GM12878 (cell line): Measurements from ENCODE around the gene PVALEF. TPM values are rescaled to one million over a fixed set of nuclear protein-coding genes. Genes with fewer than 3 reads are reported as not detected.

Experiments
- ATAC-seq: fragments of 200-7000 bp; cut with Tn5 transposase; 3 replicates; pipeline ENCODE4 v1.9.1; 2020; ENCODE audit warnings: mild to moderate bottlenecking, moderate library complexity
- BruUV-seq: library from RNA; stranded (reverse); fragments of 400-500 nt; replicated peaks from 2 replicates; lab custom pipeline; 2021; lab: Mats Ljungman, UMichigan
- CTCF ChIA-PET: fragments of 300-600 bp; sonication (Branson Sonifier 250); formaldehyde crosslinking; extraction: SDS; loops from one replicate; lab custom pipeline; 2021; ENCODE audit warnings: inconsistent platforms; lab: Yijun Ruan, JAX
- POLR2A ChIA-PET: fragments of 350-600 bp; formaldehyde crosslinking; extraction: SDS; loops from one replicate; lab custom pipeline; 2021; ENCODE audit warnings: inconsistent platforms; lab: Charles Lee
- RAD21 ChIA-PET: fragments of 300-600 bp; sonication (Branson Sonifier 250); formaldehyde crosslinking; loops from one replicate; lab custom pipeline; 2023; ENCODE audit warnings: antibody characterized with exemption; ENCODE audit not compliant: unreplicated experiment; lab: Charles Lee
- SMC1A ChIA-PET: fragments of 300-600 bp; sonication (Branson Sonifier 250); formaldehyde crosslinking; loops from one replicate; lab custom pipeline; 2023; ENCODE audit not compliant: unreplicated experiment, uncharacterized antibody; lab: Charles Lee
- DNase-seq: peaks from one replicate; pipeline ENCODE4 v3.0.0-alpha.2; 2011; ENCODE audit warnings: low read depth, low spot score
- FAIRE-seq: peaks from 3 replicates; lab custom pipeline; 2011; peaks lifted over from hg19 to GRCh38; lab: Jason Lieb, UNC
- H2AFZ ChIP-seq: 2 replicates; pipeline ENCODE4 v1.6.0; 2011; ENCODE audit warnings: low read depth, low read length, control low read depth; ENCODE audit not compliant: control insufficient read depth
- H3K27ac ChIP-seq: 2 replicates; pipeline ENCODE4 v1.5.1; 2011; ENCODE audit warnings: control low read depth; ENCODE audit not compliant: control insufficient read depth, insufficient read depth
- H3K27me3 ChIP-seq, 2 experiments: replicated peaks in 1 of 2; 2 replicates each; pipeline versions ENCODE4 v1.6.0 to v1.6.1; 2011; ENCODE audit warnings: low read length in 1 of 2; ENCODE audit not compliant: control insufficient read depth in 2 of 2, insufficient read depth in 2 of 2
- H3K36me3 ChIP-seq, 2 experiments: 2 replicates each; pipeline ENCODE4 v1.5.1; 2011; ENCODE audit warnings: low read length in 1 of 2; ENCODE audit not compliant: control insufficient read depth in 2 of 2, insufficient read depth in 2 of 2
- H3K4me1 ChIP-seq: 2 replicates; pipeline ENCODE4 v1.6.1; 2011; ENCODE audit warnings: mild to moderate bottlenecking, low read length, moderate library complexity, mixed read lengths; ENCODE audit not compliant: control insufficient read depth, insufficient read depth
- H3K4me2 ChIP-seq: 2 replicates; pipeline ENCODE4 v1.6.0; 2011; ENCODE audit warnings: control low read depth; ENCODE audit not compliant: control insufficient read depth, insufficient read depth
- H3K4me3 ChIP-seq: fragments of 200-600 bp; sonication (generic); 2 replicates; pipeline ENCODE4 v1.5.1; 2016
- H3K79me2 ChIP-seq: 2 replicates; pipeline ENCODE4 v1.6.0; 2011; ENCODE audit warnings: low read length; ENCODE audit not compliant: control insufficient read depth, insufficient read depth
- H3K9ac ChIP-seq: 2 replicates; pipeline ENCODE4 v1.8.0; 2011; ENCODE audit warnings: low read length, control low read depth, mixed read lengths; ENCODE audit not compliant: control insufficient read depth, insufficient read depth
- H3K9me3 ChIP-seq: replicated peaks from 3 replicates; pipeline ENCODE4 v1.5.1; 2011; ENCODE audit warnings: mild to moderate bottlenecking, low read length; ENCODE audit not compliant: control insufficient read depth, insufficient read depth
- H4K20me1 ChIP-seq: 2 replicates; pipeline ENCODE4 v1.6.0; 2011; ENCODE audit not compliant: control insufficient read depth, insufficient read depth
- BCL3 ChIP-seq: IDR thresholded peaks from 2 replicates; pipeline ENCODE4 v1.6.1; 2011; ENCODE audit warnings: borderline replicate concordance, low read depth, mild to moderate bottlenecking, moderate library complexity, low read length; ENCODE audit not compliant: insufficient read depth, poor library complexity, severe bottlenecking
- CBX3 ChIP-seq: fragments of 200-600 bp; sonication (generic); IDR thresholded peaks from 2 replicates; pipeline ENCODE4 v1.6.1; 2016; ENCODE audit warnings: low read depth, borderline replicate concordance
- TCF3 ChIP-seq: IDR thresholded peaks from 2 replicates; pipeline ENCODE4 v1.6.1; 2012; ENCODE audit warnings: low read depth, mild to moderate bottlenecking, low read length, borderline replicate concordance; ENCODE audit not compliant: insufficient read depth
- ZBED1 ChIP-seq: IDR thresholded peaks from 2 replicates; pipeline ENCODE4 v1.6.1; 2016; ENCODE audit warnings: borderline replicate concordance
- WGBS: methylation state at CpG from one replicate; pipeline ENCODE4 v1.1.6; 2016; ENCODE audit warnings: low lambda C conversion rate; ENCODE audit not compliant: insufficient replicate concordance, insufficient coverage; ENCODE audit errors: missing lambda C conversion rate; 5-methylcytosine and 5-hydroxymethylcytosine counted together
- in situ Hi-C: fragments of 300-500 bp; cut with MboI; formaldehyde crosslinking; loops from 9 replicates; pipeline ENCODE4 v1.14.3; 2018; ENCODE audit warnings: mixed read lengths
- intact Hi-C: fragments of 100-400 bp; cut with micrococcal nuclease; formaldehyde crosslinking; loops from one replicate; pipeline ENCODE4 v1.14.2; 2022; ENCODE audit not compliant: unreplicated experiment
- polyA plus RNA-seq, 11 experiments: library from polyadenylated mRNA; depleted of rRNA in 4 of 11; unstranded in 6 of 11; stranded (reverse) in 5 of 11; fragments of >200 nt; fragmentation: Nextera tagmentation in 4 of 11; fragmentation: Illumina TruSeq in 1 of 11; extraction: Ambion mirVana in 4 of 11; extraction: Trizol in 1 of 11; gene quantifications; 1 replicate in 1 of 11; 2 replicates in 10 of 11; pipeline versions ENCODE4 v1.2.1 to v1.2.3, GENCODE V29; 2011 to 2016; ENCODE audit warnings: inconsistent platforms in 2 of 11, missing spikeins in 2 of 11, low read depth in 1 of 11
- total RNA-seq, 4 experiments: library from RNA; depleted of rRNA in 3 of 4; stranded (reverse); fragments of >200 nt in 3 of 4; fragmentation: Illumina TruSeq in 1 of 4; extraction: Trizol in 1 of 4; gene quantifications; 2 replicates each; pipeline versions ENCODE4 v1.2.1 to v1.2.3, GENCODE V29; 2013 to 2021

Gene PVALEF
- total and polyA plus RNA-seq, 10 of the 15 experiments (the other 5 are each of a cell fraction or from before 2014, with no cell fraction given): not detected

- no peak for ATAC-seq
- Histone ChIP-seq H3K4me2 (no peak overlapping the region), H3K36me3 (no peaks in the 10 kb centered on the region), H3K4me3 (no peak overlapping the region), H3K9me3 (no peaks in the 10 kb centered on the region), H3K4me1 (no peaks in the 10 kb centered on the region), H3K79me2 (no peaks in the 10 kb centered on the region), H4K20me1 (no peaks in the 10 kb centered on the region), H3K27ac (no peak overlapping the region), H3K27me3 (no peaks in the 10 kb centered on the region), H3K9ac (no peak overlapping the region), H2AFZ (no peak overlapping the region)
- no TSS peak for BruUV-seq
- 69% methylated on average over 38 of the region's 38 CpGs for WGBS
- in situ Hi-C loops (no loop called here), intact Hi-C loops (no loop called here)
- RAD21 ChIA-PET: no interaction called here
- POLR2A ChIA-PET: no interaction called here
- FAIRE-seq: no peak
- no peak for DNase-seq
- SMC1A ChIA-PET: no interaction called here
- CTCF ChIA-PET: no interaction called here
- peak; percentile 96 for TF ChIP-seq BCL3
- 0 out of 2 replicates have a peak, but pooled peaks have one; percentile 36 for TF ChIP-seq TCF3
- TF ChIP-seq CBX3: no peak
- no peak for TF ChIP-seq ZBED1
These were observed 8.2 kb upstream of the PVALEF start for GRCh38 chr17:81156866-81157805.
